Heart left ventricle (tissue), 16 donors: ENCODE results near the gene IKZF3. TPM values are rescaled to one million over a fixed set of nuclear protein-coding genes. Genes with fewer than 3 reads are reported as not detected.
A peak's percentile ranks its signal among the peaks of the same experiment; 100 is the strongest.

ENCODE experiments used
- ATAC-seq, 4 donors: fragments of 200-7000 bp; cut with Tn5 transposase; one replicate each; pipeline ENCODE4 v1.9.1; 2020 to 2022; ENCODE audit warnings: moderate library complexity in 4 of 4, mild to moderate bottlenecking in 3 of 4, moderate number of reproducible peaks in 1 of 4
- DNase-seq, 5 donors: peaks; one replicate each; pipeline ENCODE4 v3.0.0-alpha.2; 2020
- H3K27ac ChIP-seq, 12 donors: fragments of 200-600 bp; sonication (generic) in 4 of 12; one replicate each; pipeline versions ENCODE4 v1.5.0 to v1.8.0; 2016 to 2022; ENCODE audit warnings: mild to moderate bottlenecking in 2 of 12
- H3K27me3 ChIP-seq, 9 donors: fragments of 200-600 bp; sonication (generic) in 2 of 9; one replicate each; pipeline versions ENCODE4 v1.5.1 to v1.8.0; 2016 to 2022; ENCODE audit warnings: mild to moderate bottlenecking in 3 of 9
- H3K36me3 ChIP-seq, 9 donors: fragments of 200-600 bp; sonication (generic) in 2 of 9; one replicate each; pipeline versions ENCODE4 v1.5.0 to v1.8.0; 2018 to 2022; ENCODE audit warnings: mild to moderate bottlenecking in 2 of 9
- H3K4me1 ChIP-seq, 12 donors: fragments of 200-600 bp; sonication (generic) in 4 of 12; one replicate each; pipeline versions ENCODE4 v1.5.0 to v1.8.0; 2016 to 2022; ENCODE audit warnings: mild to moderate bottlenecking in 3 of 12
- H3K4me3 ChIP-seq, 12 donors: fragments of 200-600 bp; sonication (generic) in 4 of 12; one replicate each; pipeline versions ENCODE4 v1.5.0 to v1.8.0; 2017 to 2022; ENCODE audit warnings: mild to moderate bottlenecking in 9 of 12, moderate library complexity in 4 of 12
- H3K9me3 ChIP-seq, 12 donors: fragments of 200-600 bp; sonication (generic) in 4 of 12; one replicate each; pipeline versions ENCODE4 v1.5.0 to v1.8.0; 2016 to 2022; ENCODE audit warnings: mild to moderate bottlenecking in 1 of 12
- CTCF ChIP-seq, 12 donors: fragments of 200-600 bp; sonication (generic) in 4 of 12; IDR thresholded peaks; one replicate each; pipeline versions ENCODE4 v1.5.0 to v1.8.0; 2018 to 2022; ENCODE audit warnings: antibody characterized with exemption in 12 of 12, mild to moderate bottlenecking in 5 of 12
- POLR2A ChIP-seq, 2 donors: fragments of 450-650 bp; IDR thresholded peaks; one replicate each; pipeline ENCODE4 v1.6.1; 2017; ENCODE audit warnings: antibody characterized with exemption in 2 of 2, mild to moderate bottlenecking in 2 of 2, moderate library complexity in 2 of 2
- WGBS, 4 donors: extraction: QIAGEN DNeasy Blood & Tissue Kit in 2 of 4; methylation state at CpG; one replicate each; pipeline versions ENCODE4 v1.1.5 to v1.1.7; 2013 to 2018; 5-methylcytosine and 5-hydroxymethylcytosine counted together
- intact Hi-C, 10 donors: fragments of 100-400 bp; cut with DNase I; formaldehyde crosslinking; loops; one replicate each; pipeline versions ENCODE4 v1.11.1 to v1.14.2; 2022
- polyA plus RNA-seq, 2 donors: library from polyadenylated mRNA; stranded (reverse); fragments of 200-250 nt; gene quantifications; one replicate each; pipeline ENCODE4 v1.2.3, GENCODE V29; 2013
- total RNA-seq, 9 donors: library from RNA; depleted of rRNA in 2 of 9; stranded (reverse); fragments of >200 nt in 2 of 9; fragmentation: NEBNext Ultra II Directional in 3 of 9; extraction: Animal tissue kit (Norgen Biotek cat#: 25700) in 3 of 9; gene quantifications; one replicate each; pipeline versions ENCODE4 v1.1.0 to v1.2.4, GENCODE V29; 2016 to 2023
- donor health status: ischemic (EF 13 %, LVEDD 7.1; RV severe dilation, severe dysfunction).
- donor health status: healthy with polysubstance abuse.
- donor health status: DM: no; HTN: yes; CAD: no.
- donor health status: DM: no; HTN: no; CAD: no.
- donor health status: ischemic (EF 25% LVEDD 6.9; RV normal size, moderate dysfunction).
- donor health status: ischemic (EF 25% LVEDD 5.7; RV mildly dilated, moderate dysfunction).
- donor health status: healthy.
- donor health status: DM: yes; HTN: yes; CAD: no.
- donor health status: ischemic (EF 35%, LVEDD 5.7; RV mildly dilated, moderate dysfunction).
- donor health status: nonischemic (EF 11% LVEDD 7.7; RV severe dilation, severe dysfunction).
- donor health status: DM: yes; HTN: yes; CAD: no.
- donor health status: PGD.
- donor health status: ischemic (EF 29% LVEDD 5.4; RV normal size, mild dysfunction).
- donor health status: nonischemic (EF 23%, LVEDD 6.1; RV moderate dilation, normal function).

The IKZF3 gene
- total and polyA plus RNA-seq, 11 donors, result 0.07 to 6.9 (median 0.21) TPM

GRCh38 chr17:39772415-39772814, 91.7 kb downstream of the IKZF3 start:
- intact Hi-C loops, result no loop called here

GRCh38 chr17:39769974-39770587, 94.0 kb downstream of the IKZF3 start:
- TF ChIP-seq POLR2A (IDR thresholded peaks at IDR 0.05), result no peak
- no peak for TF ChIP-seq CTCF (IDR thresholded peaks at IDR 0.05)
- intact Hi-C loops, result no loop called here
- Histone ChIP-seq H3K27me3 (peaks cover 0 to 18% (median 0%) of the 10 kb centered on the region in 9 donors), H3K36me3 (no peaks in the 10 kb centered on the region), H3K4me1 (peaks cover 0 to 15% (median 0%) of the 10 kb centered on the region in 12 donors), H3K4me3 (no peak overlapping the region), H3K27ac (peak overlapping the region in 1 of 12 donors; percentile 88), H3K9me3 (no peaks in the 10 kb centered on the region)
- WGBS, 4 donors, result 68 to 79% (median 72%) methylated on average over 8 of the region's 8 CpGs
- ATAC-seq (no peak), DNase-seq (no peak)

More at GRCh38 chr17:39772415-39772814, 91.7 kb downstream of the IKZF3 start:
- Histone ChIP-seq H3K36me3 (no peaks in the 10 kb centered on the region), H3K9me3 (no peaks in the 10 kb centered on the region), H3K4me1 (peaks cover 0 to 15% (median 0%) of the 10 kb centered on the region in 12 donors), H3K4me3 (no peak overlapping the region), H3K27ac (peak overlapping the region in 1 of 12 donors; percentile 88), H3K27me3 (peaks cover 0 to 20% (median 0%) of the 10 kb centered on the region in 9 donors)
- no peak for ATAC-seq
- TF ChIP-seq POLR2A (IDR thresholded peaks at IDR 0.05), result no peak
- no peak for TF ChIP-seq CTCF (IDR thresholded peaks at IDR 0.05)
- DNase-seq, result no peak

- Histone ChIP-seq H3K9me3 (no peaks in the 10 kb centered on the region), H3K4me1 (peaks cover 0 to 15% (median 0%) of the 10 kb centered on the region in 12 donors), H3K27ac (peak overlapping the region in 1 of 12 donors; percentile 33), H3K4me3 (no peak overlapping the region), H3K27me3 (peaks cover 0 to 19% (median 0%) of the 10 kb centered on the region in 9 donors), H3K36me3 (no peaks in the 10 kb centered on the region)
- DNase-seq, result no peak
- 45 to 54% (median 52%) methylated on average over 3 of the region's 3 CpGs for WGBS, 4 donors
- ATAC-seq, result no peak
- intact Hi-C loops, result no loop called here
- TF ChIP-seq CTCF (IDR thresholded peaks at IDR 0.05) (no peak), POLR2A (IDR thresholded peaks at IDR 0.05) (no peak)
Observed at GRCh38 chr17:39767147-39767546, 97.0 kb downstream of the IKZF3 start.

- no peak for ATAC-seq
- intact Hi-C loops, result no loop called here
- Histone ChIP-seq H3K4me1 (peaks cover 0 to 9% (median 0%) of the 10 kb centered on the region in 12 donors), H3K36me3 (no peaks in the 10 kb centered on the region), H3K27me3 (peaks cover 0 to 29% (median 3%) of the 10 kb centered on the region in 9 donors), H3K27ac (no peak overlapping the region), H3K4me3 (no peak overlapping the region), H3K9me3 (no peaks in the 10 kb centered on the region)
- 87 to 92% (median 89%) methylated on average over 18 of the region's 18 CpGs for WGBS, 4 donors
- TF ChIP-seq CTCF (IDR thresholded peaks at IDR 0.05) (no peak), POLR2A (IDR thresholded peaks at IDR 0.05) (no peak)
- DNase-seq, result no peak
Observed at GRCh38 chr17:39765766-39766165, 98.3 kb downstream of the IKZF3 start.
